Panc1 (cell line): ENCODE results near the gene QRICH2. TPM values are rescaled to one million over a fixed set of nuclear protein-coding genes. Genes with fewer than 3 reads are reported as not detected.

Source experiments
- ATAC-seq: fragments of 200-7000 bp; cut with Tn5 transposase; 2 replicates; pipeline ENCODE4 v1.9.1; 2020; ENCODE audit warnings: mild to moderate bottlenecking, moderate library complexity
- BruUV-seq: library from RNA; stranded (reverse); fragments of 400-500 nt; replicated peaks from 2 replicates; lab custom pipeline; 2021; lab: Mats Ljungman, UMichigan
- CTCF ChIA-PET: fragments of 300-600 bp; sonication (Branson Sonifier 250); formaldehyde crosslinking; loops from one replicate; lab custom pipeline; 2022; ENCODE audit warnings: antibody characterized with exemption; lab: Charles Lee
- POLR2A ChIA-PET: fragments of 300-600 bp; sonication (Branson Sonifier 250); formaldehyde crosslinking; loops from one replicate; lab custom pipeline; 2022; ENCODE audit warnings: antibody characterized with exemption; lab: Charles Lee
- DNase-seq: peaks from one replicate; pipeline ENCODE4 v3.0.0-alpha.2; 2010; ENCODE audit warnings: low read depth, low spot score
- H3K27ac ChIP-seq: 2 replicates; pipeline ENCODE4 v1.5.1; 2011; ENCODE audit warnings: mild to moderate bottlenecking, low read length, inconsistent platforms
- H3K27me3 ChIP-seq: fragments of 200-500 bp; sonication (Bioruptor generic); 2 replicates; pipeline ENCODE4 v1.6.0; 2014; ENCODE audit warnings: low read length, inconsistent platforms; ENCODE audit not compliant: control insufficient read depth, insufficient read depth
- H3K36me3 ChIP-seq: fragments of 200-500 bp; sonication (Bioruptor generic); 2 replicates; pipeline ENCODE4 v1.5.1; 2014; ENCODE audit warnings: inconsistent platforms, mild to moderate bottlenecking, low read length, moderate library complexity; ENCODE audit not compliant: control insufficient read depth, insufficient read depth
- H3K4me1 ChIP-seq: 2 replicates; pipeline ENCODE4 v1.5.1; 2011; ENCODE audit warnings: inconsistent platforms, mild to moderate bottlenecking, low read length, moderate library complexity; ENCODE audit not compliant: control insufficient read depth, insufficient read depth
- H3K4me3 ChIP-seq, 2 experiments: 2 replicates each; pipeline ENCODE4 v1.5.1; 2011 to 2012; ENCODE audit warnings: low read depth in 2 of 2, low read length in 2 of 2, mild to moderate bottlenecking in 2 of 2, inconsistent platforms in 1 of 2, moderate library complexity in 1 of 2
- H3K9me3 ChIP-seq: fragments of 200-500 bp; sonication (Bioruptor generic); 2 replicates; pipeline ENCODE4 v1.5.1; 2014; ENCODE audit warnings: low read depth, mild to moderate bottlenecking, inconsistent platforms, low read length, moderate library complexity; ENCODE audit not compliant: control insufficient read depth, insufficient read depth
- POLR2AphosphoS5 ChIP-seq: IDR thresholded peaks from 2 replicates; pipeline ENCODE4 v1.6.1; 2012; ENCODE audit warnings: mild to moderate bottlenecking, low read depth, low read length, moderate library complexity
- REST ChIP-seq, 2 experiments: IDR thresholded peaks; 2 replicates each; pipeline ENCODE4 v1.6.1; 2011 to 2012; ENCODE audit warnings: low read depth in 2 of 2, control low read depth in 1 of 2, low read length in 1 of 2, mild to moderate bottlenecking in 1 of 2, moderate library complexity in 1 of 2; ENCODE audit not compliant: insufficient read depth in 1 of 2
- SIN3A ChIP-seq: IDR thresholded peaks from 2 replicates; pipeline ENCODE4 v1.6.1; 2012; ENCODE audit warnings: low read depth, mild to moderate bottlenecking, low read length, moderate library complexity, borderline replicate concordance; ENCODE audit not compliant: insufficient read depth
- TCF7L2 ChIP-seq: IDR thresholded peaks from 2 replicates; pipeline ENCODE4 v1.6.1; 2011; ENCODE audit warnings: mild to moderate bottlenecking, low read depth, low read length, inconsistent platforms
- in situ Hi-C: cut with HindIII; loops from 2 replicates; pipeline ENCODE4 v1.10.0; 2016; ENCODE audit warnings: low sequenced_read_pairs, low pct_unique_long_range_greater_than_20kb
- intact Hi-C: fragments of 100-400 bp; cut with micrococcal nuclease; formaldehyde crosslinking; loops from one replicate; pipeline ENCODE4 v1.10.0; 2022; ENCODE audit not compliant: unreplicated experiment
- total RNA-seq: library from RNA; stranded (reverse); gene quantifications from one replicate; pipeline ENCODE4 v1.2.1, GENCODE V29; 2021; ENCODE audit not compliant: unreplicated experiment
- TF ChIP-seq, protein P1 (sequence below): fragments of 450-650 bp; IDR thresholded peaks from 2 replicates; pipeline ENCODE4 v1.5.1; 2017; ENCODE audit warnings: mild to moderate bottlenecking

Gene QRICH2
- total RNA-seq, 1 experiment from 2014 or later = 0.92 TPM

DNA sequence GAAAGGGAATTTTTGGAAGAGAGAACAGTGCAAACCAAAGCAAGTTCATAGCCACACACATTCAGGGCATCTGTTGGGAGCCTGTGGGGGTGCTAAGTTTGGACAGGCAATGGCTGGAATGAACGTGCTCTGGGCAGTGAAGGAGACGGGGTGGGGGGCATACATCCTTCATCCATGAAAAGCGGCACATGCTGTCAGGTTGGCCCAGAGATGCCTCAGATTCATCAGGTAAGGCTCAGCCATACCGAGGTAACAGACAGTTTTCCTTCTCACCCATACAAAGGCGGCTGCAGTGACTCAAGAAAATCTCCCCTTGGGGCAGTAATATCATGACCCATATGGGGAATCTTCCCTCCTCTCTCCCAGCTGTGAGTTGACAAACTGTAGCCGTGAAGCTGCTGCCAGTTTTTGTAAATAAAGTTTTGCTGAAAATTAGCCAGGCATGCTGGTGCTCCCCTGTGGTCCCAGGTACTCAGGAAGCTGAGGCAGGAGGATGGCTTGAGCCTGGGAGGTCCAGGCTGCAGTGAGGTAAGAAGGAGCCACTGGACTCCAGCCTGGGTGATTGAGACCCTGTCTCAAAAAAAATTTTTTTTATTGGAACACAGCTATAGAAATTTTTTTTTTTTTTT is 52.2 kb downstream of the QRICH2 start:
- Histone ChIP-seq H3K27me3 (no peaks in the 10 kb centered on the region), H3K36me3 (no peaks in the 10 kb centered on the region), H3K9me3 (no peaks in the 10 kb centered on the region), H3K27ac (no peak overlapping the region), H3K4me1 (peaks cover 5% of the 10 kb centered on the region), H3K4me3 (no peak overlapping the region)
- ChIA-PET POLR2A (interaction anchor here (0.6 kb wide), 1 partner anchor 38 kb away, joined by 3 read pairs; no protein-coding TSS in a partner anchor), CTCF (interaction anchor here (0.7 to 1.1 kb wide), 2 partner anchors 24 to 135 kb away, joined by 3 to 8 read pairs; no protein-coding TSS in a partner anchor)
- BruUV-seq = no TSS peak
- ATAC-seq = no peak
- in situ Hi-C loops = no loop called here
- no peak for TF ChIP-seq TCF7L2
- TF ChIP-seq, protein P1, sequence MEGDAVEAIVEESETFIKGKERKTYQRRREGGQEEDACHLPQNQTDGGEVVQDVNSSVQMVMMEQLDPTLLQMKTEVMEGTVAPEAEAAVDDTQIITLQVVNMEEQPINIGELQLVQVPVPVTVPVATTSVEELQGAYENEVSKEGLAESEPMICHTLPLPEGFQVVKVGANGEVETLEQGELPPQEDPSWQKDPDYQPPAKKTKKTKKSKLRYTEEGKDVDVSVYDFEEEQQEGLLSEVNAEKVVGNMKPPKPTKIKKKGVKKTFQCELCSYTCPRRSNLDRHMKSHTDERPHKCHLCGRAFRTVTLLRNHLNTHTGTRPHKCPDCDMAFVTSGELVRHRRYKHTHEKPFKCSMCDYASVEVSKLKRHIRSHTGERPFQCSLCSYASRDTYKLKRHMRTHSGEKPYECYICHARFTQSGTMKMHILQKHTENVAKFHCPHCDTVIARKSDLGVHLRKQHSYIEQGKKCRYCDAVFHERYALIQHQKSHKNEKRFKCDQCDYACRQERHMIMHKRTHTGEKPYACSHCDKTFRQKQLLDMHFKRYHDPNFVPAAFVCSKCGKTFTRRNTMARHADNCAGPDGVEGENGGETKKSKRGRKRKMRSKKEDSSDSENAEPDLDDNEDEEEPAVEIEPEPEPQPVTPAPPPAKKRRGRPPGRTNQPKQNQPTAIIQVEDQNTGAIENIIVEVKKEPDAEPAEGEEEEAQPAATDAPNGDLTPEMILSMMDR = no peak
- no peak for TF ChIP-seq SIN3A
- no peak for TF ChIP-seq REST (IDR thresholded peaks at IDR 0.05; ENCODE audit: insufficient read depth in 1 of 2, low read depth in 2 of 2, low read length in 1 of 2)
- TF ChIP-seq POLR2AphosphoS5 = no peak
- no peak for DNase-seq
- intact Hi-C loops = no loop called here

DNA sequence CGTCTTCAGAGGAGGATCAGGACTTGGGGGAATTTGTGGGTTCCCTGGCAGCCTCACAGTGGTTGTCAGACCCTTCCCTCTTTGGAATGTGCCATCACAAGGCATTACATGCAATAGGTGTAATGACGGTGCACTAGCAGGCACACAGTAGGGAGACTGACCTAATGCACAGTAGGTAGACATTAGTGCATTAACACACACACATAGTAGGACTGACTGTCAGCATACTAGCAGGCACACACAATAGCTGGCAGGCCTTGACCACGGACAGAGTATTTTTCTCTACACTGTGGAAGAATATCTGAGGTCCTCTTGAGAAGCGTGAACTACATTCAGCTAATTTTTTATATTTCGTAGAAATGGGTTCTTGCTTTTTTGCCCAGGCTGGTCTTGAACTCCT is 53.8 kb downstream of the QRICH2 start:
- intact Hi-C loops = no loop called here
- ChIA-PET POLR2A (interaction anchor here (0.5 kb wide), 1 partner anchor 171 kb away, joined by 5 read pairs; no protein-coding TSS in a partner anchor), CTCF (interaction anchor here (0.8 kb wide), 1 partner anchor 26 kb away, joined by 4 read pairs; no protein-coding TSS in a partner anchor)
- H3K4me1 ChIP-seq = peaks cover 5% of the 10 kb centered on the region
- ATAC-seq = no peak
- in situ Hi-C loops = no loop called here
- BruUV-seq = no TSS peak
- TF ChIP-seq REST (IDR thresholded peaks at IDR 0.05; ENCODE audit: insufficient read depth in 1 of 2, low read depth in 2 of 2, low read length in 1 of 2) = no peak
- TF ChIP-seq POLR2AphosphoS5 = no peak
- TF ChIP-seq, protein P1 = no peak
- TF ChIP-seq SIN3A = no peak
- no peak for TF ChIP-seq TCF7L2
- H3K4me3 ChIP-seq = no peak overlapping the region
- H3K27me3 ChIP-seq = no peaks in the 10 kb centered on the region
- no peak for DNase-seq
- no peak overlapping the region for H3K27ac ChIP-seq
- no peaks in the 10 kb centered on the region for H3K36me3 ChIP-seq
- H3K9me3 ChIP-seq = no peaks in the 10 kb centered on the region
